ENCODE results near the gene UHRF2. TPM values are rescaled to one million over a fixed set of nuclear protein-coding genes. Genes with fewer than 3 reads are reported as not detected.
A peak's percentile ranks its signal among the peaks of the same experiment; 100 is the strongest.

The UHRF2 gene
- total RNA-seq, 2 experiments from 2014 or later: 57.0 to 60.1 TPM

- CTCF ChIA-PET: interaction anchor here (0.6 to 1.3 kb wide), 3 partner anchors 73 to 636 kb away, joined by 3 read pairs; no protein-coding TSS in a partner anchor
- Mint-ChIP-seq H3K27me3 (no peaks in the 10 kb centered on the region), H3K27ac (peak overlapping the region; percentile 10), H3K4me3 (no peak overlapping the region), H3K9me3 (no peaks in the 10 kb centered on the region), H3K4me1 (ENCODE audit: low read depth) (peaks cover 6% of the 10 kb centered on the region), H3K36me3 (ENCODE audit: low read depth) (peaks cover 34% of the 10 kb centered on the region)
- POLR2A ChIA-PET: no interaction called here
- TF ChIP-seq CTCF (IDR thresholded peaks at IDR 0.05): no peak
- intact Hi-C loops (cut with micrococcal nuclease): no loop called here
- no peak for DNase-seq
- no peak for ATAC-seq
These were observed 82.5 kb downstream of the UHRF2 start for GRCh38 chr9:6495466-6495865.

DNA sequence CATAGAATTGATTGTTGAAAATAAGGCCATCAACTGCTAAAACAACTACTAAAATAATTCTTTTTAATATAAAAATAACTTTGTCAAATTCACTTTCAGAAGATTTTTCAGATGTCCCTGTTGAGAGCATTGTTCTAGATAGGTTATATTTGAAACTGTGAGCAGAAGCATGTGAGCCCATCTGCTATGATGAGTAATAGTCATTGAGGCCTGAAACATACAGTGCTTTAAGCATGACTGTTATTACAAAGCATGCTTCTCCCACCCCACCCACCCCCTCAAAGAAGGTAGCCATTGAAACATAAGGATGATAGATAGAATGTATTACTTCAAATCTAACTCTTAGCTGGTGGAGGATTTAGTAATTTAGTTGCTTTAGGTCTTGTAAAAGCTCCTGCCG, 86.0 kb downstream of the UHRF2 start:
- Mint-ChIP-seq H3K27ac (peak overlapping the region; percentile 75), H3K27me3 (no peaks in the 10 kb centered on the region), H3K9me3 (no peaks in the 10 kb centered on the region), H3K36me3 (ENCODE audit: low read depth) (peaks cover 35% of the 10 kb centered on the region), H3K4me3 (no peak overlapping the region), H3K4me1 (ENCODE audit: low read depth) (peaks cover 6% of the 10 kb centered on the region)
- POLR2A ChIA-PET: no interaction called here
- no peak for TF ChIP-seq CTCF (IDR thresholded peaks at IDR 0.05)
- intact Hi-C loops (cut with micrococcal nuclease): no loop called here
- CTCF ChIA-PET: interaction anchor here (0.7 kb wide), 1 partner anchor 11 kb away, joined by 3 read pairs; no protein-coding TSS in a partner anchor
- ATAC-seq (peak; percentile 39), DNase-seq (no peak)

DNA sequence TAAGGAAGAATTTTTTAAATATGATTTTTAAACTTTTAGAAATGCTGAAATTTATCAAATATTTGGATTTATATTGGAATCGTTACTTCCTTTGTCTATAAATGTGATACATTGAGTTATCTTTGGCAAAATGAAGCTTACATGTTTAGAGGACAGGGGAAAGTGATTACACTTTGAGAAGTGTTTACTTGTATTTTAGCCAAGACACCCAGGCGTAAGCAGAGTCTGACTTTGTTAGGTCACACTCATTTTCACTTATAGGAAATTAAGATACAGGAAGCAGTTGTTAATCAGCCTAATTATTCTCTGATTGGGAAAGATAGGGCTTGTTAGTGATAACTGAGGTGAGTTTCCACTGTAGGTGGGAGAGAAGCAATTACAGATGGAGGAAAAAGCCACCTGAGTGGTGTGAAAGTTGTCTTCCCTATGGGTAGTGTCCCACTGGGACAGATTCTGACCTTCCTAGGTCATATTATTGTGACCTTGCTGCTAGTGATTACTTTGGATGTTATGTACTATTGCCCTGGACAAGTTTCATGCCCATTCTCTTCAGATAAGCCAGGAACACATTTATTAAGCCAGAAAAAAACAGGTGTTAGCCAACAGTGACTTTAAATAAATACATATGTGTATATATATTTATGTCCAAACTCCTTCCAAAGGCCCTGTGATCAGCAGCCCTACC, 88.7 kb downstream of the UHRF2 start:
- TF ChIP-seq CTCF (IDR thresholded peaks at IDR 0.05): no peak
- Mint-ChIP-seq H3K27me3 (no peaks in the 10 kb centered on the region), H3K4me3 (no peak overlapping the region), H3K27ac (peak overlapping the region; percentile 21), H3K4me1 (ENCODE audit: low read depth) (peaks cover 6% of the 10 kb centered on the region), H3K9me3 (no peaks in the 10 kb centered on the region), H3K36me3 (ENCODE audit: low read depth) (peaks cover 49% of the 10 kb centered on the region)
- DNase-seq: no peak
- CTCF ChIA-PET: no interaction called here
- intact Hi-C loops (cut with micrococcal nuclease): loop anchor here (10.0 kb wide), 2 partner anchors 63 to 147 kb away; no protein-coding TSS in a partner anchor
- POLR2A ChIA-PET: no interaction called here
- ATAC-seq: no peak

DNA sequence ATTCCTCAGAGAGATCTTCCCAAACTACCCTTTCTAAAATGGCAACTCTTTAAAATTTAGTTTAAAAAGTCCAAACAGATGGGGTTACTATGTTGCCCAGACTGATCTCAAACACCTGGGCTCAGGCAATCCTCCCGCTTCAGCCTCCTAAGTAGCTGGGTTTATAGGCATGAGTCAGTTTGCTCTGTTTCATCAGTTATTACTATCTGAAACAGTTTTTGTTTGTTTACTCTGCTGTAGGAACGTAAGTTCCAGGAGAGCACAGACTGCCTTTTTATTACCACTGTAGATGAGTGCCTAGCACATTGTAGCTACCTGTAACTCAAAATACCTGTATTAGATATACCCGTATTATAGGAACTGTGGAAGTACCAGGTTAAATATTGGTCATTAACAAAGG, 89.4 kb downstream of the UHRF2 start:
- H3K27me3 Mint-ChIP-seq: no peaks in the 10 kb centered on the region
- H3K9me3 Mint-ChIP-seq: no peaks in the 10 kb centered on the region
- DNase-seq: no peak
- no peak overlapping the region for H3K4me3 Mint-ChIP-seq
- peaks cover 6% of the 10 kb centered on the region for H3K4me1 Mint-ChIP-seq (ENCODE audit: low read depth)
- no peak for ATAC-seq
- intact Hi-C loops (cut with micrococcal nuclease): loop anchor here (10.0 kb wide), 2 partner anchors 62 to 148 kb away; no protein-coding TSS in a partner anchor
- H3K36me3 Mint-ChIP-seq (ENCODE audit: low read depth): peaks cover 49% of the 10 kb centered on the region
- ChIA-PET CTCF (no interaction called here), POLR2A (no interaction called here)
- no peak for TF ChIP-seq CTCF (IDR thresholded peaks at IDR 0.05)
- no peak overlapping the region for H3K27ac Mint-ChIP-seq

DNA sequence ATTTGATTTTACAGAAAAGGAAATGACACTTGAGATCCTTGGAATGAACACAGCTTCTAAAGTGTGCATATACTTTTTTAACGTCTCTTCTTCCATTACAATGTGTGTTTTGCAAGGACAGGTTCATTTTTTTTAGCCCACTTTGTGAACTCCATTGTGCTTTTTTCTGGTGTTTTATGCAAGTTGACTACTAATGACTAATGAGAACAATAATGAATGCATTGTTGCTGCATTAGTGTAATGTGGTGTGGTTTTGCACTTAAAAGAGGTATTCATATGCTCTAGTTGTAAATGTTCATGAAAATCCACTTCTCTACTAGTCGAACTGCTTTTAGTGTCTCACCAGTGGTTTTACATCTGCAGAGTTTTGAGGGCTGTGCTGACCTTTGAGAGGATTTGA, 93.6 kb downstream of the UHRF2 start:
- TF ChIP-seq CTCF (IDR thresholded peaks at IDR 0.05): no peak
- intact Hi-C loops (cut with micrococcal nuclease): loop anchor here (10.0 kb wide), 2 partner anchors 58 to 152 kb away; no protein-coding TSS in a partner anchor
- Mint-ChIP-seq H3K9me3 (peaks cover 2% of the 10 kb centered on the region), H3K27me3 (no peaks in the 10 kb centered on the region), H3K27ac (no peak overlapping the region), H3K36me3 (ENCODE audit: low read depth) (peaks cover 60% of the 10 kb centered on the region), H3K4me3 (no peak overlapping the region), H3K4me1 (ENCODE audit: low read depth) (no peaks in the 10 kb centered on the region)
- ATAC-seq: no peak
- POLR2A ChIA-PET: no interaction called here
- DNase-seq: no peak
- CTCF ChIA-PET: no interaction called here

Data from activated CD8-positive, alpha-beta T cell treated with anti-CD3 and anti-CD28 coated beads for 36 hours (primary cell).